SW 1271 (cell line): Measurements from ENCODE around the gene PYCR2.
A peak's percentile ranks its signal among the peaks of the same experiment; 100 is the strongest.
"Not testable (repeated sequence)": the region's sequence is repeated elsewhere in the genome, so short reads cannot be mapped to it uniquely, and the experiment has no call there.

Experiments
- DNase-seq, 2 experiments: peaks; one replicate each; lab custom pipeline; 2025; lab: John Stamatoyannopoulos, UW

The PYCR2 gene

GRCh38 chr1:225923692-225924555 lies at the start of gene PYCR2:
PYCR2 (minus strand) TSS chr1:225924250; CDS start chr1:225924110, 140 bp downstream.
- DNase-seq: peak; percentile 63 to 87

GRCh38 chr1:225973158-225973557 lies 49.1 kb upstream of the PYCR2 start:
- DNase-seq: no peak

GRCh38 chr1:225972344-225973152 lies 48.5 kb upstream of the PYCR2 start:
- no peak for DNase-seq

- DNase-seq: not testable (repeated sequence)
Measured at GRCh38 chr1:225970592-225971157, 46.6 kb upstream of the PYCR2 start.

GRCh38 chr1:225969751-225970150 lies 45.7 kb upstream of the PYCR2 start:
- DNase-seq: not testable (repeated sequence)

- no peak for DNase-seq
Measured at GRCh38 chr1:225965231-225965630, 41.2 kb upstream of the PYCR2 start.

GRCh38 chr1:225963735-225964530 lies 39.9 kb upstream of the PYCR2 start:
- DNase-seq: no peak

- no peak for DNase-seq
Measured at GRCh38 chr1:225962440-225962975, 38.5 kb upstream of the PYCR2 start.

- no peak for DNase-seq
Measured at GRCh38 chr1:225961659-225962439, 37.8 kb upstream of the PYCR2 start.

- no peak for DNase-seq
Measured at GRCh38 chr1:225958041-225958440, 34.0 kb upstream of the PYCR2 start.

- DNase-seq: no peak
Measured at GRCh38 chr1:225954753-225955152, 30.7 kb upstream of the PYCR2 start.

- no peak for DNase-seq
Measured at GRCh38 chr1:225953315-225953714, 29.3 kb upstream of the PYCR2 start.

GRCh38 chr1:225950905-225951497 lies 27.0 kb upstream of the PYCR2 start:
- no peak for DNase-seq

GRCh38 chr1:225949041-225949440 lies 25.0 kb upstream of the PYCR2 start:
- no peak for DNase-seq

- no peak for DNase-seq
Measured at GRCh38 chr1:225946803-225947202, 22.8 kb upstream of the PYCR2 start.

- DNase-seq: no peak
Measured at GRCh38 chr1:225946082-225946620, 22.1 kb upstream of the PYCR2 start.

GRCh38 chr1:225945564-225945963 lies 21.5 kb upstream of the PYCR2 start:
- no peak for DNase-seq

- no peak for DNase-seq
Measured at GRCh38 chr1:225944951-225945350, 20.9 kb upstream of the PYCR2 start.

- DNase-seq: no peak
Measured at GRCh38 chr1:225944387-225944786, 20.3 kb upstream of the PYCR2 start.

- DNase-seq: no peak
Measured at GRCh38 chr1:225943582-225943981, 19.5 kb upstream of the PYCR2 start.
